ENCODE measurements around the gene CAMKK2. TPM values are rescaled to one million over a fixed set of nuclear protein-coding genes. Genes with fewer than 3 reads are reported as not detected.

CAMKK2 gene
- total RNA-seq (13.1 and 19.3 TPM in 2 replicates), polyA plus RNA-seq (23.1 and 26.4 TPM in 2 replicates), polyA minus RNA-seq (ENCODE audit: low replicate concordance) (39.7 and 50.9 TPM in 2 replicates)
- polyA plus RNA-seq (2012), result 23.5 and 25.8 TPM in 2 replicates

GRCh38 chr12:121296618-121297434 lies at the start of gene CAMKK2:
Gene CAMKK2, minus strand, starts transcription at chr12:121296709. Its CDS starts 22,183 bp downstream, at chr12:121274526.
- H3K4me1 ChIP-seq (ENCODE audit: control insufficient read depth, extremely low read depth, insufficient read depth, low read length), result peaks cover 4% of the 10 kb centered on the region
- peak within 1 kb of the TSS; percentile 83 for H3K9ac ChIP-seq (ENCODE audit: insufficient read depth, low read length)
- no peak for TF ChIP-seq CTCF (conservative IDR thresholded peaks at IDR 0.05 in 1 of 2, IDR thresholded peaks at IDR 0.05 in 1 of 2; ENCODE audit: low read depth in 1 of 2, low read length in 2 of 2)
- no peak for TF ChIP-seq EZH2 (IDR thresholded peaks at IDR 0.05; ENCODE audit: low read length, missing control alignments)
- peaks cover 14% of the 10 kb centered on the region for H3K79me2 ChIP-seq (ENCODE audit: control insufficient read depth, insufficient read depth, low read length)
- no peaks in the 10 kb centered on the region for H3K27me3 ChIP-seq (ENCODE audit: control insufficient read depth, insufficient read depth, low read length)
- no peaks in the 10 kb centered on the region for H4K20me1 ChIP-seq (ENCODE audit: control insufficient read depth, extremely low read depth, insufficient read depth, low read length)
- H2AFZ ChIP-seq (ENCODE audit: low read length), result peak within 1 kb of the TSS; percentile 82
- peak within 1 kb of the TSS; percentile 93 for H3K4me2 ChIP-seq (ENCODE audit: extremely low read depth, insufficient read depth, low read length)
- H3K9me3 ChIP-seq (ENCODE audit: control insufficient read depth, insufficient read depth, low read depth, low read length), result no peaks in the 10 kb centered on the region
- peaks cover 1% of the 10 kb centered on the region for H3K36me3 ChIP-seq (ENCODE audit: control insufficient read depth, insufficient read depth, low read length)
- peak within 1 kb of the TSS; percentile 75 to 90 (median 86) for H3K4me3 ChIP-seq (replicated peaks in 1 of 4; ENCODE audit: control extremely low read depth in 1 of 4, insufficient read depth in 1 of 4, low read depth in 3 of 4, low read length in 4 of 4)
- peak; percentile 73 to 74 for DNase-seq (ENCODE audit: low read depth in 2 of 2)
- H3K27ac ChIP-seq (ENCODE audit: insufficient read depth, low read length), result peak within 1 kb of the TSS; percentile 77

GRCh38 chr12:121345151-121345815 lies 48.8 kb upstream of the CAMKK2 start:
- Histone ChIP-seq H3K9me3 (ENCODE audit: control insufficient read depth, insufficient read depth, low read depth, low read length) (no peaks in the 10 kb centered on the region), H3K36me3 (ENCODE audit: control insufficient read depth, insufficient read depth, low read length) (peaks cover 6% of the 10 kb centered on the region), H2AFZ (ENCODE audit: low read length) (no peak overlapping the region), H3K27ac (ENCODE audit: insufficient read depth, low read length) (no peak overlapping the region), H3K79me2 (ENCODE audit: control insufficient read depth, insufficient read depth, low read length) (peaks cover 14% of the 10 kb centered on the region), H3K4me3 (replicated peaks in 1 of 4; ENCODE audit: control extremely low read depth in 1 of 4, insufficient read depth in 1 of 4, low read depth in 3 of 4, low read length in 4 of 4) (no peak overlapping the region), H3K4me2 (ENCODE audit: extremely low read depth, insufficient read depth, low read length) (no peak overlapping the region), H3K9ac (ENCODE audit: insufficient read depth, low read length) (no peak overlapping the region), H3K4me1 (ENCODE audit: control insufficient read depth, extremely low read depth, insufficient read depth, low read length) (no peaks in the 10 kb centered on the region), H3K27me3 (ENCODE audit: control insufficient read depth, insufficient read depth, low read length) (no peaks in the 10 kb centered on the region), H4K20me1 (ENCODE audit: control insufficient read depth, extremely low read depth, insufficient read depth, low read length) (no peaks in the 10 kb centered on the region)
- DNase-seq (ENCODE audit: low read depth in 2 of 2), result no peak
- no peak for TF ChIP-seq CTCF (conservative IDR thresholded peaks at IDR 0.05 in 1 of 2, IDR thresholded peaks at IDR 0.05 in 1 of 2; ENCODE audit: low read depth in 1 of 2, low read length in 2 of 2)
- TF ChIP-seq EZH2 (IDR thresholded peaks at IDR 0.05; ENCODE audit: low read length, missing control alignments), result no peak

- DNase-seq (ENCODE audit: low read depth in 2 of 2), result no peak
- Histone ChIP-seq H3K4me3 (replicated peaks in 1 of 4; ENCODE audit: control extremely low read depth in 1 of 4, insufficient read depth in 1 of 4, low read depth in 3 of 4, low read length in 4 of 4) (no peak overlapping the region), H3K36me3 (ENCODE audit: control insufficient read depth, insufficient read depth, low read length) (peaks cover 6% of the 10 kb centered on the region), H3K79me2 (ENCODE audit: control insufficient read depth, insufficient read depth, low read length) (peaks cover 8% of the 10 kb centered on the region), H2AFZ (ENCODE audit: low read length) (no peak overlapping the region), H3K27ac (ENCODE audit: insufficient read depth, low read length) (no peak overlapping the region), H3K9me3 (ENCODE audit: control insufficient read depth, insufficient read depth, low read depth, low read length) (no peaks in the 10 kb centered on the region), H3K4me2 (ENCODE audit: extremely low read depth, insufficient read depth, low read length) (no peak overlapping the region), H3K4me1 (ENCODE audit: control insufficient read depth, extremely low read depth, insufficient read depth, low read length) (no peaks in the 10 kb centered on the region), H3K27me3 (ENCODE audit: control insufficient read depth, insufficient read depth, low read length) (no peaks in the 10 kb centered on the region), H3K9ac (ENCODE audit: insufficient read depth, low read length) (no peak overlapping the region), H4K20me1 (ENCODE audit: control insufficient read depth, extremely low read depth, insufficient read depth, low read length) (no peaks in the 10 kb centered on the region)
- TF ChIP-seq EZH2 (IDR thresholded peaks at IDR 0.05; ENCODE audit: low read length, missing control alignments) (no peak), CTCF (conservative IDR thresholded peaks at IDR 0.05 in 1 of 2, IDR thresholded peaks at IDR 0.05 in 1 of 2; ENCODE audit: low read depth in 1 of 2, low read length in 2 of 2) (no peak)
Observed at GRCh38 chr12:121344506-121344905, 48.0 kb upstream of the CAMKK2 start.

All from fibroblast of lung (primary cell).